ENCODE data around the gene GP1BB. TPM values are rescaled to one million over a fixed set of nuclear protein-coding genes. Genes with fewer than 3 reads are reported as not detected.
A peak's percentile ranks its signal among the peaks of the same experiment; 100 is the strongest.

Gene GP1BB
- total RNA-seq, 1 donor, result 2.1 TPM

DNA sequence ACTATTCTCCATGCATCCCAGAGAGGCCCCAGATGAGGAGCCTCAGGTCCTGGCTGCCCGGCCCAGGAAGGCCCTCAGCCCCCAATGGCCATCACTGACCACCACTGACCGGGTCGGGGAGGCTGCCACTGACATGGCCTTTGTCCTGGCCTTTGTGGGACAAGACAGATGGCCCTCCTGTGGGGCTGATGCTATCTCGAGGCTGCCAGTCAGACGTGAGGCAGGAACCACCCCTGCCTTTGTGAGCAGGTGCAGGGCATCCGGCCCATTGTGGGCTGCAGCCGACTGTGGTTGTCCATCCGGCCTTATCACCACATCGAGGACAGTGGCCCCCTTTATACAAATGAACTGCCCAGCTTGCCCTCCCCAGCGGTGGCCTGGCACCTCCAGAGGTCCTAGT, 5.5 kb downstream of the GP1BB start:
- H3K4me3 ChIP-seq (ENCODE audit: low read depth, low read length), result no peak overlapping the region
- DNase-seq (ENCODE audit: low read depth), result no peak
- TF ChIP-seq, protein P1, sequence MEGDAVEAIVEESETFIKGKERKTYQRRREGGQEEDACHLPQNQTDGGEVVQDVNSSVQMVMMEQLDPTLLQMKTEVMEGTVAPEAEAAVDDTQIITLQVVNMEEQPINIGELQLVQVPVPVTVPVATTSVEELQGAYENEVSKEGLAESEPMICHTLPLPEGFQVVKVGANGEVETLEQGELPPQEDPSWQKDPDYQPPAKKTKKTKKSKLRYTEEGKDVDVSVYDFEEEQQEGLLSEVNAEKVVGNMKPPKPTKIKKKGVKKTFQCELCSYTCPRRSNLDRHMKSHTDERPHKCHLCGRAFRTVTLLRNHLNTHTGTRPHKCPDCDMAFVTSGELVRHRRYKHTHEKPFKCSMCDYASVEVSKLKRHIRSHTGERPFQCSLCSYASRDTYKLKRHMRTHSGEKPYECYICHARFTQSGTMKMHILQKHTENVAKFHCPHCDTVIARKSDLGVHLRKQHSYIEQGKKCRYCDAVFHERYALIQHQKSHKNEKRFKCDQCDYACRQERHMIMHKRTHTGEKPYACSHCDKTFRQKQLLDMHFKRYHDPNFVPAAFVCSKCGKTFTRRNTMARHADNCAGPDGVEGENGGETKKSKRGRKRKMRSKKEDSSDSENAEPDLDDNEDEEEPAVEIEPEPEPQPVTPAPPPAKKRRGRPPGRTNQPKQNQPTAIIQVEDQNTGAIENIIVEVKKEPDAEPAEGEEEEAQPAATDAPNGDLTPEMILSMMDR (IDR thresholded peaks at IDR 0.05; ENCODE audit: insufficient read depth, low read length), result no peak

DNA sequence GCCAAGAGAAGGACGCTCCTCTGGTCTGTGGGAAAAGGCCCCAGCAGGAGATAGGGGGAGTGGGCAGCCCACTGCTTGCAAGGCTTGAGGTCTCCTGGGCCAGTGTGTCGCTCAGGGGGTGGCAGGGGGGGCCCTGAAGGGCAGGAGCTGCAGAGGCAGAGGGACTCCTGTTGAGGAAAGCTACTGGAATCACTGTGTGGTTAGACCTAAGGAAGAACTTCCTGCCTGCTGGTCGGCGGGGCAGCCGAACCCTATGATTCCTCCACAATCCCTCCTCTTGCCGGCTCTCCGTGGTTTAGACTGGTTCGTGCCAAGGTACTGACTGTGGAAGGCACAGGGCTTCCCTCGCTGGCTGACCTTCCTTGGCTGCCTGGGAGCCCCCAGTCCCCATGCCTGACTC, 6.2 kb downstream of the GP1BB start:
- no peak for DNase-seq (ENCODE audit: low read depth)
- H3K4me3 ChIP-seq (ENCODE audit: low read depth, low read length), result no peak overlapping the region
- TF ChIP-seq, protein P1 (IDR thresholded peaks at IDR 0.05; ENCODE audit: insufficient read depth, low read length), result no peak

DNA sequence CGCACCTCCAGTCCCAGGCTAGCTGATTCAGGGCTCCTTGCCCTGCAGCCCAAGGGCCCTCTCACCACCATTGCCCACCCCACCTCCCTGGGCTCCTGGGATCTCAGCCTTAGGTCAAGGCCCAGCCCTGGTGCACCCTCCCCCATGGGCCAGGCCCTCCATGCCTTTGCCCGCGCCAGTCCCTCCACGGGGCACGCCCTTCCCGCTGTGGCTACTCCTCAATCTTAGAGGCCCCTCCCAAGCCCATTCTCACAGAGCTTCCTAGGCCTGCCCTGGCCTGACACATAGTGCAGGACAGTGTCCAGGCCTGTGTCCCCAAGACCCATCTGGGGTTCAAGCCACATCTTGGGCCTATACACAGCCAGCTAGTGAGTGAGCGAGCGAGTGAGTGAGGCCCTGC, 6.9 kb downstream of the GP1BB start:
- no peak for DNase-seq (ENCODE audit: low read depth)
- TF ChIP-seq, protein P1 (IDR thresholded peaks at IDR 0.05; ENCODE audit: insufficient read depth, low read length), result no peak
- no peak overlapping the region for H3K4me3 ChIP-seq (ENCODE audit: low read depth, low read length)

DNA sequence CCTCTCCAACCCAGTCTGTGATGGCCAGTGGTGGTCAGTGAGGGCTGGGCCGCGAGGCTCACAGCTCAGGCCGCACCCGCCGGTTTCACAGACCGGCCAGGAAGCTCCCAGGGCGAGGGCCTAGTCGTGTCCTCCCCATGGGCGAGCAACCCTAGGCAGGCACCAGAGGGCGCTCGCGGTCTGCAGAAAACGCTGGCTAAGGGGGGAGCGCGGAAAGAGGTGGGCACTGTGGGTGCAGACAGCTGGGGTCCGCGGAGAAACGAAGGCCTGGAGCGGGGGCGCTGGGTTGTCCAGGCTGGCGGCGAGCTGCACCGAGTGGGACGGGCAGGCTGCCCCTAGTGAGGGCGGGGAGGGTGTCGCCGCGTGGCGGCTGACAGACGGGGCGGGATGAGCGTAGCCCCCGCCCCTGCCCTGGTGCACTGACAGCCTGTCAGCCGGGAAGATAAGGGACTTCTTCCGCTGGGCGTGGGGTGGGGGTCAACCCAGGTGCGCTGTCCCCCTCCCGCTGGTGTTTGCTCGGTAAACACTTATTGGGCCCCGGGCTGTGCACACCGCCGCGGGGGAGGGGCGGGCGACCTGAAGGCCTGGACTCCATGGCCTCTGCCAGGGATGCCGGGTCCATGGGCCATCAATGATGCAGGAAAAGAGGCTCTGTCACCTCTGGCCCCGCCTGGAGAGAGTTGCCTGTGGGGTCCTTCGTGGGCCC, 7.5 kb downstream of the GP1BB start:
- TF ChIP-seq, protein P1 (IDR thresholded peaks at IDR 0.05; ENCODE audit: insufficient read depth, low read length), result peak; percentile 95
- peak overlapping the region; percentile 64 for H3K4me3 ChIP-seq (ENCODE audit: low read depth, low read length)
- peak; percentile 75 for DNase-seq (ENCODE audit: low read depth)

DNA sequence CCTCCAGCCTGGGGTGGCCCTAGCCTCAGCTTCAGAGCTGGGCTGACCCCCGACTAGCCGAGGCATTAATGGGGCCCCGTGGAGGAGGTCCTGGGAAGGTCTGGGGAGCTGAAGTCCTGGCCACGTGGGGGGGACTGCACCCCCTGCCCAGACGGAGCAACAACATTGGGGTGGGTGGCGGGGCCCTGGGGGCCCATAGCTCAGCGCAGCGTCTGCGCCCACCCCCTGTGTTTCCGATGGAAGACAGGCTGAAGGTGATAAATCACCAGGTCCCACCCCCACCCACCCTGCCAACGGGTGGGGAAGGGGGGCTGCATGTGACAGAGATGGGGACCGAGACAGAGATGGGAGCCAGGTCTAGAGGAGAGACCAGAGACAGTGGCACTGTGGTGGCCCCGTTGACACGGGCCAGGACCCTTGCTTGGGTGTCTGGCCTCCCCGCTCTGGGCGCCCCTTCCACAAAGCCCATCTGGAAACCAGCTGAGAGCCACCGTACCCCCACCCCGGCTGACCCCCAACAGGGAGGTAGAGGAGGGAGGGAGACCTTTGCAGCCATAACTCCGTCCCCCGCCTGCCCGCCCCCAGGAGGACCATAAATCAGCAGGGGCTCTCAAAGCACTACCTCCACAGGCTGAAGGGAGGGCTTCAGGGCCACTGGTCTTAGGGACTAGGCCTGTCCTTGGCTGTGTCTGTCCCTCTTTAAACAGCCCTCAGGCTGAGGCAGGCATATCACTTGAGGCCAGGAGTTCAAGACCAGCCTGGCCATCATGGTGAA, 8.2 kb downstream of the GP1BB start:
- TF ChIP-seq, protein P1 (IDR thresholded peaks at IDR 0.05; ENCODE audit: insufficient read depth, low read length), result no peak
- H3K4me3 ChIP-seq (ENCODE audit: low read depth, low read length), result no peak overlapping the region
- no peak for DNase-seq (ENCODE audit: low read depth)

DNA sequence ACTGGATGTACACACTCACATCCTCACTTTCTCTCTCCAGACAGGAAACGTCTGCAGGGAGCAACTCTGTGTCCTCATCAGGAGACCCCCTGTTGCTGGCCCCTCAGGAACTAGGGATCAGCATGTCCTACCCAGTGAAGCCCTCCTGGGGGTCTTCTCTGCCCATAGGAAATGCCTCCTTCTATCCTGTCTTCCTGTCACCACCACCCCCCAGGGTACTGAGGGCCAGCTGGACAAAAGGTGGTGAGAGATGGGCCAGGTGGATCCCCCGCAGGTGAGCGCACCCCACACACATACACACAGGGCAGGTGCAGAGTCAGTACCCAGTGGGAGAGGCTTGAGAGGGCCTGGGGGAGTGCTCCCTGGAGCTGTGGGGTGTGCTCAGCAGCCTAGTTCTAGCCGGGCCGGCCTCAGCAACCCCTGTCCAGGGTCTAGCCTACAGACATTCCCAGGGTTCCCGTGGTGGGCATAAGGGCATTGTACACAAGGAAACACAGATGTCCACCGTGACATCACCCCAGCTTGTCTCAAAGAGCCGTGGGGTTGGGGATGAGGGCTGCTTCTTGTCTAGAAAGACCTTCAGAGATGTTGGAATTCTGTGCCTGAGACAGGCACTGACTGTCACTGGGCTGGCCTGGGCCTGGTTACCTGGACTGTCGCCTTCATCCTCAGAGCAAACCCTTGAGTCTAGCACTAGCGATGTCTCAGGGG, 9.2 kb downstream of the GP1BB start:
- DNase-seq (ENCODE audit: low read depth), result no peak
- TF ChIP-seq, protein P1 (IDR thresholded peaks at IDR 0.05; ENCODE audit: insufficient read depth, low read length), result no peak
- H3K4me3 ChIP-seq (ENCODE audit: low read depth, low read length), result no peak overlapping the region

All from fibroblast of the aortic adventitia (primary cell).